T follicular helper cell (primary cell): ENCODE data around the gene SELENOM.
"Not testable (repeated sequence)": the region's sequence is repeated elsewhere in the genome, so short reads cannot be mapped to it uniquely, and the experiment has no call there.

ENCODE experiments used
- DNase-seq: peaks from one replicate; pipeline ENCODE4 v3.0.0-alpha.2; 2020; ENCODE audit warnings: low read depth

Gene SELENOM

GRCh38 chr22:31105282-31105929 is 2.0 kb downstream of the SELENOM start:
- DNase-seq: no peak

- no peak for DNase-seq
Observed at GRCh38 chr22:31104869-31105268, 2.5 kb downstream of the SELENOM start.

GRCh38 chr22:31103899-31104694 is 3.3 kb downstream of the SELENOM start:
- DNase-seq: no peak

- DNase-seq: no peak
Observed at GRCh38 chr22:31103111-31103510, 4.3 kb downstream of the SELENOM start.

GRCh38 chr22:31102441-31103081 is 4.8 kb downstream of the SELENOM start:
- DNase-seq: no peak

GRCh38 chr22:31100762-31101525 is 6.4 kb downstream of the SELENOM start:
- no peak for DNase-seq

GRCh38 chr22:31099841-31100761 is 7.3 kb downstream of the SELENOM start:
- DNase-seq: no peak

- DNase-seq: no peak
Observed at GRCh38 chr22:31099386-31099785, 8.0 kb downstream of the SELENOM start.

- no peak for DNase-seq
Observed at GRCh38 chr22:31098632-31099110, 8.7 kb downstream of the SELENOM start.

- DNase-seq: no peak
Observed at GRCh38 chr22:31097941-31098631, 9.3 kb downstream of the SELENOM start.

GRCh38 chr22:31097539-31097938 is 9.8 kb downstream of the SELENOM start:
- not testable (repeated sequence) for DNase-seq

GRCh38 chr22:31096657-31097279 is 10.6 kb downstream of the SELENOM start:
- no peak for DNase-seq

- no peak for DNase-seq
Observed at GRCh38 chr22:31095637-31096249, 11.6 kb downstream of the SELENOM start.

GRCh38 chr22:31094741-31095140 is 12.6 kb downstream of the SELENOM start:
- DNase-seq: no peak

- no peak for DNase-seq
Observed at GRCh38 chr22:31094021-31094551, 13.3 kb downstream of the SELENOM start.

- no peak for DNase-seq
Observed at GRCh38 chr22:31093086-31093850, 14.1 kb downstream of the SELENOM start.

GRCh38 chr22:31092161-31092560 is 15.2 kb downstream of the SELENOM start:
- no peak for DNase-seq
